Activated naive CD8-positive, alpha-beta T cell treated with anti-CD3 and anti-CD28 coated beads, Interleukin-2, amount 50 U/mL, for 16 hours (primary cell): ENCODE measurements around the gene MELTF.

Experiments used
- DNase-seq: peaks from one replicate; pipeline ENCODE4 v3.0.0-alpha.2; 2020; ENCODE audit warnings: low read depth, low spot score

The MELTF gene

GRCh38 chr3:197027151-197027895 is 2.3 kb downstream of the MELTF start:
- no peak for DNase-seq

DNA sequence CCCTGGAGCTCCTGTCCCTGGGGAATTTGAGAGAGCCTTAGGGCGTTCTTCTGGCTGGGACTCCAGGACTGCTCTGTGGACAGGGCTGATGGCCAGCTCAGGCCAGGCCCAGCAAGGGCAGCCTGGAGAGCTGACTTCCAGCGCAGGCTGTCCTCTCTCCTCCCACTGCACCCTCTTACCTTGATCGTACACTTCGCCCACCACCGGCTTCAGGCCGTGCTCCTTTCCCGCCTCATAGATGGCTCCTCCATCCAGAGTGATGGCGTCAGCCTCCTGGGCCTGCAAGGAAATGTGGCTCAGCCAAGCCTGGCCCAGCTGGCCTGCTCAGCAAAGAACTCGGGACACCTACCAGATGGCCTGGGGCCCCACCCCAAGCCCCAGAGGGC is 3.1 kb downstream of the MELTF start:
- no peak for DNase-seq

DNA sequence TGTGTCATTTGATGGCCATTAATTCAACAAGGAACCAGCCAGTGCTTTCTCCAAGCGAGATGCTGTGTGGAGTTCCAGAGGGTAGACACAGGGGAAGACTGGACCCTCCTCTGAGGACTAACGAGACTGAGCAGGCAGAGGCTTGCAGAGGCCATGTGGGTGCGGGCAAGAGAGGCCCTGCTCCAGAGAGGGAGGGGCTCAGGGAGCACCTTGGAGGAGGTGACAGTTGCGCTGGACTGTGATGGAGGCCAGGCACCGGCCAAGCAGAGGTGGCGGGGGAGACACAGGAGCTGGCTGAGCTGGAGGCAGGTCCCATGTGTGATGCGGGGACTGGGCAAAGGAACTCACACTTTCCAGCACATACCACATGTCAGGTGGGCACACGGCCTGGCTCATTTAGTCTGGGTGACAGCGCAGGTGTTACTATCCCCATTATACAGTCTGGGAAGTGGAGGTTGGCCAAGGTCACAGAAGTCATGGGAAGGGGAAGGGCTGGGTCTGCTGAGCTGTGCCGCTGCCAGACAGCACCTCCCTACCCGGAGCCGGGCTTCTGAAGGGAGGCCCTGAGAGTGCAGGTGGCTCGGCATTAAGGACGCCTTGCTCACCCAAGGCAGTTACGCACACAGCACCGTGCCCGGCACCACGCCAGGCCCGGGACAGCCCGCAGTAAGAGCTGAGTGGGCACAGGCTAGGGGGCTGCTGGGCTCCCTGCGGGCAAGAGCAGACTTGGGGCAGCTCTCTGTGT is 3.7 kb downstream of the MELTF start:
- no peak for DNase-seq

- DNase-seq = no peak
Measured at GRCh38 chr3:197024881-197025735, 4.5 kb downstream of the MELTF start.

GRCh38 chr3:197023998-197024651 is 5.5 kb downstream of the MELTF start:
- no peak for DNase-seq

GRCh38 chr3:197023241-197023997 is 6.2 kb downstream of the MELTF start:
- DNase-seq = no peak

- no peak for DNase-seq
Measured at GRCh38 chr3:197022405-197023231, 7.0 kb downstream of the MELTF start.

DNA sequence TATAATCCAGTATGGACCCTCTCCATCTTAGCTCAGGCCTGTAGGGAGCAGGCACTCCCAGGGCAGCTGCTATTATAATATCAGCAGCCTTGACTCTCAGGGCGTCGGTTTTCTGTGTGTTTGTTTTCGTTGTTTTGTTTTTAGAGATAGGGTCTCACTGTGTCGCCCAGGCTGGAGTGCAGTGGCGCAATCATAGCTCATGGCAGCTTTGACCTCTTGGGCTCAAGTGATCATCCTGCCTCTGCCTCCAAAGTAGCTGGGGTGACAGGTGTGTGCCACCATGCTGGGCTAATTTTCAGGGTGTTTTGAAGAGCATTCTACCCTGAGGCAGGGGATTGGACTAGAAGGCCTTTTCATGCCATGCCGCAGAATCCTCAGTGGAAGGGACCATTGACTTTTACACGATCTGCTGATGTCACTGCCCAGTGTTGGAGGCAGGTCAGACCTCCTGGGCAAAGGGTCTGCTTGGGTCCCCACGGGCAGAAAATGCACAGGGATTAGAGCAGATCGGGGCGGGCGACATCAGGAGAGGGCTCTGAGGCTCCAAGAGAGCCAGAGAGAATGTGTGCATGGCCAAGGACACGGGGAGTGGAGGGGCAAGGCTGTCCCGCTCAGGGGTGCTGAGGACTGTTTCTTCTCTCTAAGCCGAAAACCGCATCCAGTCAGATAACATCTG is 7.8 kb downstream of the MELTF start:
- no peak for DNase-seq

DNA sequence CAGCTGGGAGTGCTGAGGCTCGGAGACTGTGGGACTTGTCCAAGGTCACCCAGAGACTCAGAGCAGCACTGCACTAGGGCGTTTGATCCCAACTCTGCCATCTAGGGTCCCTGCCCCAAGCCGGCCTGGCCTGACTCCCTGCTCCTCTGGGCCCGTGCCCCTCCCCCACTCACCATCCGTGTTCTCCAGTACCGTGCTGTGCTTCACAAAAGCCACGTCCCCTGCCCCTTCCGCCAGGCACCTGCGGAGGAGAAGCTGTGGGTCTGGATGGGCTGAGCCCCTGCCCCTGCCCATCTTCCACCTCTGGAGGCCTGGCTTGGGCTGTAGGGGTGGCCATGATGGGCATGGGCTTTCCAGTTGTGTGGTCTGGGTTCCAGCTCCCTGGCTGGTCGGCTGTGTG is 8.4 kb downstream of the MELTF start:
- no peak for DNase-seq

DNA sequence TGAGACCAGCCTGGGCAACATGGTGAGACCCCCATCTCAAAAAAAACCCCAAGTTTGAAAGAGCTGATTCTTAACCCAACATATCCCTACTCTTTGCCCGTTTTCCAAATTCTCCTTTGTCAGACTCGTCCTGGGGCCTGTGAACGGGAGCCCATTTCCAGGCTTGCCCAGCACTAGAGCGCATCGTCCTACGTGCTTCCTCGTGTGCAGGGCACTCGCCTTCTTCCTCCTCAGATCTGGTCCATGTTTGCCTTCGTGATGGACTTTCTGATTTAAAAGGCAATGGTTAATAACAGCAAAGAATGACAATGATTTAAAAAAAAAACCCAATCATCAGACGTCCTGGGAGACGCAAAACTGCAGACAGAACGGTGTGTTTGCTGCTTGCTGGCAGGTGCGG is 10.1 kb downstream of the MELTF start:
- DNase-seq = no peak

DNA sequence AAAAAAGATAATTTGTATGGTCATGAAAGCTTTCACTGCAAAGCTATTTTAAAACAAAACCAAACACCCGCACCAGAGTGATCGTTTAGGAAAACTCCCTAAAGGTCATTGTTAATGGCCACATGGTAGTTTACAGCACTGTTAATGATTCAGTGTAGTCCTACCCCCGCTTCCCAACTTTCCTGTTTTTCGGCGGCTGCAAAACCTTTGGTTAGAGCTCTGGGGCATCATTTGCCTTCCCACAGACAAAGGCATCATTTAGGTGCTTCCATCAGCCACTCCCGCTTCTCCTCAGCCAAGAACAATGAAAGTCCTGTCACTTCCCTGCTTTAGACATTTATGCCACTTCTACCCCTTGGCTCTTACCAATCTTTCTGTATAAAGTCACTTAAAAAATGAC is 10.6 kb downstream of the MELTF start:
- no peak for DNase-seq

DNA sequence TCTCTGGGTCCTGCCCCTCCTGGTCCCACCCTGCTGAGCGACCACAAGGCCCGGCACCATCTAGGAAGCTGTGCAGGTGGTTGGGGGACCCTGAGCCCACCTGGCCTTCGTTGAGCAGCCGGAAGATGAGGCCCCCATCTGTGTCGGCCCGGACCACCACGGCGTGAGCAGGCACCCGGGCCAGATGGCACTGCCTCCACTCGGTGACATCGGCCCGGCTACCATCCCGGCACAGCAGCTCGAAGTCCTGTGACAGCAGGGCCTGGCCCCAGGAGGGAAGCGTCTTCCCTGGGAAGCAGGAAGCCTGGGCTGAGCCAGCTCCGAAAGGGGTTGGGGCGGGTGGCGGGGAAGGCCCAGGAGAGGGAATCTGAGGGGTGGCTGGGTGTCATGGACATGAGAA is 12.6 kb downstream of the MELTF start:
- DNase-seq = no peak

GRCh38 chr3:197015790-197016736 is 13.6 kb downstream of the MELTF start:
- DNase-seq = no peak

GRCh38 chr3:197014942-197015575 is 14.6 kb downstream of the MELTF start:
- no peak for DNase-seq

DNA sequence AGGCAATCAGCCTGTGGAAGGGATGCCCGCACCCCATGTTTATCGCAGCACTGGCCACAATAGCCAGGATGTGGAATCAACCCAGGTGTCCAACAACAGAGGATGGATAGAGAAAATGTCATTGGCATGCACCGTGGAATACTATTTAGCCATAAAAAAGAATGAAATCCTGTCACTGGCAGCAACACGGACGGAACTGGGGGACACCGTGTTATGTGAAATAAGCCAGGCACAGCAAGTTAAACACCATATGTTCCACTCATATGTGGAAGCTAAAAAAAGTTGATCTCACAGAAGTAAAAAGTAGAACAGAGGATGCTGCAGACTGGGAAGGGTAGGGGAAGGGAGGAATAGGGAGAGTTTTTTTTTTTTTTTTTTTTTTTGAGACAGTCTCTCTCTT is 15.6 kb downstream of the MELTF start:
- no peak for DNase-seq

GRCh38 chr3:197012540-197012883 is 17.1 kb downstream of the MELTF start:
- no peak for DNase-seq

GRCh38 chr3:197011780-197012539 is 17.7 kb downstream of the MELTF start:
- no peak for DNase-seq
